ENCODE results near the gene SRCAP. TPM values are rescaled to one million over a fixed set of nuclear protein-coding genes. Genes with fewer than 3 reads are reported as not detected.

SRCAP gene
- polyA plus RNA-seq, 1 of the 3 experiments (the other 2 are of a cell fraction): 5.6 TPM

DNA sequence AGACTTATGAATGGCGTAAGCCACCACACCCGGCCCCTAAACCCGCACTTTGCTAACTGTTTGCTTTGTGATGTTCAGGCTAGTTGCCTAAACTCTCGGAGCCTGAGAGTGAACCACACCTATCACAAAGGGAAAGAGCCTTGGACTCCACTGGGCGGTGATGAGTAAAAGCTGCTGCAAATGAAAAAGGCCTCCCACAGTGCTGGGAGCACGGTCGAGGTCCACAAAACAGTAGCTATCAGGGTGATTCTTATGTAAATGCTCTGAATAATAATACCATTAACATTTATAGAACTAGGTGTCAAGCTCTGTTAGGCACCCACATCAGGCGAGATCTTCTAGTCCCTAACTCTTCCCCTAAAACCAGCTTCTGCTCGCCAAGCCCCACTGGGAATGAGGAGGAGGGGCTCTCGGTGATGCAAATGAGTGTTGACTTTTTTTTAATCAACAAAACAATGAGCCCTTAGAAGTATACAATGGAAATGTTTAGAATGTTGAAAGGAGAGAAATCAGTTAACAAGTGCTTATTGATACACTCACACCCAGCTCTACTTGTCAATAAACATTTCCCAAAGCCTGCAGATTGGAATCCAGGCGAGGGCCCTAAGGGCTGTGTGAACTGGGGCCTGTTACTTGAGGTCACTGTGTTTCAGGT lies 20.9 kb upstream of the SRCAP start (continued):
- no peak for TF ChIP-seq REST (IDR thresholded peaks at IDR 0.05; ENCODE audit: low read depth, low read length)

DNA sequence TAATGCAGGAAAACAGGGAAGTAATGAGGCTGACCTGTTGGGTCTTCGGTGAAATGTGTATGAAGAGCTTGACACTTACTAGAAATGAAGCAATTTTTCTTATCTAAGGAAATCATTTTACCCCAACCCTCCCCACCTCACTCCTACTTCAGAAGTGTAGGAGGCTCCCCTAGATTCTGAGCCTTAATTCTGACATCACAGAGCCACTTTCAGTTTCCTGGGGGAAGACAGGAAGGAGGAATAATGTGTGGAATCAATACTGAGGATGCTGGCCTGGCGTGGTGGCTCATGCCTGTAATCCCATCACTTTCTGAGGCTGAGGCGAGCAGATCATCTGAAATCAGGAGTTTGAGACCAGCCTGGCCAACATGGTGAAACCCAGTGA lies 20.4 kb upstream of the SRCAP start:
- no peak overlapping the region for H2AFZ ChIP-seq (ENCODE audit: low read depth)

More for the DNA sequence above, 20.4 kb upstream of the SRCAP start:
- TF ChIP-seq TAF1 (IDR thresholded peaks at IDR 0.05; ENCODE audit: borderline replicate concordance, low read depth, low read length) (no peak), RCOR1 (IDR thresholded peaks at IDR 0.05; ENCODE audit: low read length) (no peak), REST (IDR thresholded peaks at IDR 0.05; ENCODE audit: low read depth, low read length) (no peak), FOXJ3 (CRISPR knock-in tag; IDR thresholded peaks at IDR 0.05) (no peak)
- TF ChIP-seq, protein P1, sequence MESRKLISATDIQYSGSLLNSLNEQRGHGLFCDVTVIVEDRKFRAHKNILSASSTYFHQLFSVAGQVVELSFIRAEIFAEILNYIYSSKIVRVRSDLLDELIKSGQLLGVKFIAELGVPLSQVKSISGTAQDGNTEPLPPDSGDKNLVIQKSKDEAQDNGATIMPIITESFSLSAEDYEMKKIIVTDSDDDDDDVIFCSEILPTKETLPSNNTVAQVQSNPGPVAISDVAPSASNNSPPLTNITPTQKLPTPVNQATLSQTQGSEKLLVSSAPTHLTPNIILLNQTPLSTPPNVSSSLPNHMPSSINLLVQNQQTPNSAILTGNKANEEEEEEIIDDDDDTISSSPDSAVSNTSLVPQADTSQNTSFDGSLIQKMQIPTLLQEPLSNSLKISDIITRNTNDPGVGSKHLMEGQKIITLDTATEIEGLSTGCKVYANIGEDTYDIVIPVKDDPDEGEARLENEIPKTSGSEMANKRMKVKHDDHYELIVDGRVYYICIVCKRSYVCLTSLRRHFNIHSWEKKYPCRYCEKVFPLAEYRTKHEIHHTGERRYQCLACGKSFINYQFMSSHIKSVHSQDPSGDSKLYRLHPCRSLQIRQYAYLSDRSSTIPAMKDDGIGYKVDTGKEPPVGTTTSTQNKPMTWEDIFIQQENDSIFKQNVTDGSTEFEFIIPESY (IDR thresholded peaks at IDR 0.05; ENCODE audit: borderline replicate concordance, low read depth): no peak
- POLR2A ChIA-PET: no interaction called here
- Histone ChIP-seq H3K4me3 (ENCODE audit: low read depth in 2 of 2, low read length in 1 of 2) (no peak overlapping the region), H3K9me3 (no peaks in the 10 kb centered on the region), H3K36me3 (replicated peaks in 1 of 2; ENCODE audit: control insufficient read depth in 1 of 2, insufficient read depth in 2 of 2, low read length in 1 of 2) (no peaks in the 10 kb centered on the region), H3K79me2 (ENCODE audit: insufficient read depth) (no peaks in the 10 kb centered on the region), H3K9me2 (no peaks in the 10 kb centered on the region), H3F3A (replicated peaks; ENCODE audit: insufficient read depth) (no peaks in the 10 kb centered on the region), H3K9ac (no peak overlapping the region), H3K4me2 (no peak overlapping the region), H3K4me1 (ENCODE audit: control insufficient read depth in 1 of 2, insufficient read depth in 2 of 2, low read depth in 1 of 2, low read length in 1 of 2) (no peaks in the 10 kb centered on the region), H4K20me1 (ENCODE audit: insufficient read depth) (no peaks in the 10 kb centered on the region), H3K27me3 (ENCODE audit: insufficient read depth) (no peaks in the 10 kb centered on the region), H3K27ac (ENCODE audit: low read depth in 2 of 2, low read length in 1 of 2) (no peak overlapping the region)
- CTCF ChIA-PET: interaction anchor here (0.8 to 1.2 kb wide), 3 partner anchors 12 to 18 kb away, joined by 3 to 6 read pairs (median 5); no protein-coding TSS in a partner anchor
- no peak for DNase-seq
- 86% methylated on average over 3 of the region's 3 CpGs for WGBS (ENCODE audit: low lambda C conversion rate)
